K562 (cell line): ENCODE results near the gene PRKAG2. TPM values are rescaled to one million over a fixed set of nuclear protein-coding genes. Genes with fewer than 3 reads are reported as not detected.

Experiments used
- KAT2B ChIP-seq: IDR thresholded peaks from one replicate; pipeline ENCODE4 v1.6.1; 2012; ENCODE audit warnings: low read depth, mild to moderate bottlenecking, control low read depth, inconsistent platforms, low read length, moderate library complexity
- NFRKB ChIP-seq: fragments of 450-650 bp; IDR thresholded peaks from 2 replicates; pipeline ENCODE4 v1.6.1; 2016; ENCODE audit warnings: low read depth
- SREBF1 ChIP-seq: fragments of 150-350 bp; IDR thresholded peaks from 2 replicates; pipeline ENCODE4 v1.6.1; 2014; ENCODE audit warnings: antibody characterized with exemption, low read depth, low read length, borderline replicate concordance
- TCFL5 ChIP-seq: fragments of 250-450 bp; sonication (Bioruptor Pico); conservative IDR thresholded peaks from 2 replicates; pipeline ENCODE4 v1.6.1; 2021; ENCODE audit warnings: mild to moderate bottlenecking, moderate library complexity, matching md5 sums
- ZNF197 ChIP-seq: fragments of 200-800 bp; sonication (Bioruptor generic); IDR thresholded peaks from 2 replicates; pipeline ENCODE4 v1.6.1; 2016; ENCODE audit warnings: low read depth, missing genetic modification characterization, missing compliant biosample characterization
- polyA plus RNA-seq, 8 experiments: library from polyadenylated mRNA; depleted of rRNA in 4 of 8; stranded (reverse) in 5 of 8; unstranded in 3 of 8; fragments of >200 nt; fragmentation: Nextera tagmentation in 2 of 8; fragmentation: Illumina TruSeq in 1 of 8; extraction: Ambion mirVana in 2 of 8; extraction: Trizol in 1 of 8; gene quantifications; 2 replicates each; pipeline versions ENCODE4 v1.2.1 to v1.2.3, GENCODE V29; 2011 to 2014; ENCODE audit warnings: inconsistent platforms in 1 of 8, missing spikeins in 1 of 8
- total RNA-seq, 7 experiments: library from RNA; depleted of rRNA in 6 of 7; stranded (reverse); fragments of >200 nt in 6 of 7; fragmentation: Illumina TruSeq in 2 of 7; extraction: Trizol in 2 of 7; gene quantifications; 2 replicates each; pipeline versions ENCODE4 v1.2.1 to v1.2.3, GENCODE V29; 2011 to 2021; ENCODE audit warnings: low replicate concordance in 1 of 7
- TF ChIP-seq, protein P1 (sequence below): fragments of 450-650 bp; formaldehyde crosslinking; IDR thresholded peaks from 2 replicates; pipeline ENCODE4 v1.4.0; 2020; ENCODE audit warnings: mild to moderate bottlenecking, mixed read lengths
- TF ChIP-seq, protein P2 (sequence below): fragments of 450-650 bp; IDR thresholded peaks from 2 replicates; pipeline ENCODE4 v1.6.1; 2017; ENCODE audit warnings: mild to moderate bottlenecking, moderate library complexity
- TF ChIP-seq, protein P3 (sequence below): fragments of 450-650 bp; IDR thresholded peaks from 2 replicates; pipeline ENCODE4 v1.7.0; 2016; ENCODE audit warnings: borderline replicate concordance

Gene PRKAG2
- total and polyA plus RNA-seq, 9 of the 15 experiments (the other 6 are each of a cell fraction or from before 2014, with no cell fraction given): 0.99 to 5.6 (median 3.3) TPM

DNA sequence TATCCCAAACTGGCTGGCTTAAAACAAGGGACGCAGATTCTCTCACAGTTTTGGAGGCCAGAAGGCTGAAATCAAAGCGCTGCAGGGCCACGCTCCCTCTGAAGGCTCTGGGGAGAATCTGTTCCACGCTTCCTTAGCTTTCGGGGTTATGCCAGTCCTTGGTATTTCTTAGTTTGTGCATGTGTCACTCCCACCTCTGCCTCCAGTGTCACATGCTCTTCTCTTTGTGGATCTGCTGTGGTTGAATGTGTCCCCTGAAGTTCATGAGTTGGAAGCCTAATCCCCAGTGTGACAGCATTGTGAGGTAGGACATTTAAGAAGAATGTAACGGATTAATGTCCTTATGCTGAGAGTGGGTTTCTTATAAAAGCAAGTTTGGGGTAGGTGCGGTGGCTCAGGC, 327.8 kb downstream of the PRKAG2 start (continued):
- TF ChIP-seq, protein P1, sequence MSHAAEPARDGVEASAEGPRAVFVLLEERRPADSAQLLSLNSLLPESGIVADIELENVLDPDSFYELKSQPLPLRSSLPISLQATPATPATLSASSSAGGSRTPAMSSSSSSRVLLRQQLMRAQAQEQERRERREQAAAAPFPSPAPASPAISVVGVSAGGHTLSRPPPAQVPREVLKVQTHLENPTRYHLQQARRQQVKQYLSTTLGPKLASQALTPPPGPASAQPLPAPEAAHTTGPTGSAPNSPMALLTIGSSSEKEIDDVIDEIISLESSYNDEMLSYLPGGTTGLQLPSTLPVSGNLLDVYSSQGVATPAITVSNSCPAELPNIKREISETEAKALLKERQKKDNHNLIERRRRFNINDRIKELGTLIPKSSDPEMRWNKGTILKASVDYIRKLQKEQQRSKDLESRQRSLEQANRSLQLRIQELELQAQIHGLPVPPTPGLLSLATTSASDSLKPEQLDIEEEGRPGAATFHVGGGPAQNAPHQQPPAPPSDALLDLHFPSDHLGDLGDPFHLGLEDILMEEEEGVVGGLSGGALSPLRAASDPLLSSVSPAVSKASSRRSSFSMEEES: no peak
- TF ChIP-seq NFRKB (no peak), TCFL5 (CRISPR knock-in tag) (no peak), KAT2B (no peak), ZNF197 (CRISPR knock-in tag) (no peak), SREBF1 (no peak)
- TF ChIP-seq, protein P2, sequence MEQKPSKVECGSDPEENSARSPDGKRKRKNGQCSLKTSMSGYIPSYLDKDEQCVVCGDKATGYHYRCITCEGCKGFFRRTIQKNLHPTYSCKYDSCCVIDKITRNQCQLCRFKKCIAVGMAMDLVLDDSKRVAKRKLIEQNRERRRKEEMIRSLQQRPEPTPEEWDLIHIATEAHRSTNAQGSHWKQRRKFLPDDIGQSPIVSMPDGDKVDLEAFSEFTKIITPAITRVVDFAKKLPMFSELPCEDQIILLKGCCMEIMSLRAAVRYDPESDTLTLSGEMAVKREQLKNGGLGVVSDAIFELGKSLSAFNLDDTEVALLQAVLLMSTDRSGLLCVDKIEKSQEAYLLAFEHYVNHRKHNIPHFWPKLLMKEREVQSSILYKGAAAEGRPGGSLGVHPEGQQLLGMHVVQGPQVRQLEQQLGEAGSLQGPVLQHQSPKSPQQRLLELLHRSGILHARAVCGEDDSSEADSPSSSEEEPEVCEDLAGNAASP: no peak
- TF ChIP-seq, protein P3, sequence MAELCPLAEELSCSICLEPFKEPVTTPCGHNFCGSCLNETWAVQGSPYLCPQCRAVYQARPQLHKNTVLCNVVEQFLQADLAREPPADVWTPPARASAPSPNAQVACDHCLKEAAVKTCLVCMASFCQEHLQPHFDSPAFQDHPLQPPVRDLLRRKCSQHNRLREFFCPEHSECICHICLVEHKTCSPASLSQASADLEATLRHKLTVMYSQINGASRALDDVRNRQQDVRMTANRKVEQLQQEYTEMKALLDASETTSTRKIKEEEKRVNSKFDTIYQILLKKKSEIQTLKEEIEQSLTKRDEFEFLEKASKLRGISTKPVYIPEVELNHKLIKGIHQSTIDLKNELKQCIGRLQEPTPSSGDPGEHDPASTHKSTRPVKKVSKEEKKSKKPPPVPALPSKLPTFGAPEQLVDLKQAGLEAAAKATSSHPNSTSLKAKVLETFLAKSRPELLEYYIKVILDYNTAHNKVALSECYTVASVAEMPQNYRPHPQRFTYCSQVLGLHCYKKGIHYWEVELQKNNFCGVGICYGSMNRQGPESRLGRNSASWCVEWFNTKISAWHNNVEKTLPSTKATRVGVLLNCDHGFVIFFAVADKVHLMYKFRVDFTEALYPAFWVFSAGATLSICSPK: no peak
